Neutrophil (primary cell): ENCODE measurements around the gene NPAS2.

Experiments
- H3K27ac ChIP-seq: fragments of 200-600 bp; sonication (generic); 2 replicates; pipeline ENCODE4 v1.5.1; 2016; ENCODE audit warnings: mild to moderate bottlenecking, moderate library complexity
- H3K27me3 ChIP-seq: fragments of 200-600 bp; sonication (generic); 2 replicates; pipeline ENCODE4 v1.6.0; 2016; ENCODE audit warnings: mild to moderate bottlenecking
- H3K36me3 ChIP-seq: fragments of 200-600 bp; sonication (generic); 2 replicates; pipeline ENCODE4 v1.5.1; 2017
- H3K4me1 ChIP-seq, 2 experiments: fragments of 200-600 bp in 1 of 2; sonication (generic) in 1 of 2; 1 replicate in 1 of 2; 2 replicates in 1 of 2; pipeline versions ENCODE4 v1.5.1 to v1.6.1; 2013 to 2016; ENCODE audit warnings: low read depth in 1 of 2, low read length in 1 of 2, mild to moderate bottlenecking in 1 of 2, moderate library complexity in 1 of 2; ENCODE audit not compliant: control insufficient read depth in 1 of 2, insufficient read depth in 1 of 2
- H3K4me3 ChIP-seq, 2 experiments: fragments of 200-600 bp in 1 of 2; sonication (generic) in 1 of 2; 1 replicate in 1 of 2; 2 replicates in 1 of 2; pipeline ENCODE4 v1.5.1; 2013 to 2016; ENCODE audit warnings: low read depth in 1 of 2, low read length in 1 of 2, mild to moderate bottlenecking in 1 of 2, moderate library complexity in 1 of 2
- H3K9me3 ChIP-seq: fragments of 200-600 bp; sonication (generic); 2 replicates; pipeline ENCODE4 v1.5.1; 2016
- TF ChIP-seq, protein P1 (sequence below): fragments of 200-600 bp; sonication (generic); IDR thresholded peaks from 2 replicates; pipeline ENCODE4 v1.5.1; 2016; ENCODE audit warnings: antibody characterized with exemption

NPAS2 gene

DNA sequence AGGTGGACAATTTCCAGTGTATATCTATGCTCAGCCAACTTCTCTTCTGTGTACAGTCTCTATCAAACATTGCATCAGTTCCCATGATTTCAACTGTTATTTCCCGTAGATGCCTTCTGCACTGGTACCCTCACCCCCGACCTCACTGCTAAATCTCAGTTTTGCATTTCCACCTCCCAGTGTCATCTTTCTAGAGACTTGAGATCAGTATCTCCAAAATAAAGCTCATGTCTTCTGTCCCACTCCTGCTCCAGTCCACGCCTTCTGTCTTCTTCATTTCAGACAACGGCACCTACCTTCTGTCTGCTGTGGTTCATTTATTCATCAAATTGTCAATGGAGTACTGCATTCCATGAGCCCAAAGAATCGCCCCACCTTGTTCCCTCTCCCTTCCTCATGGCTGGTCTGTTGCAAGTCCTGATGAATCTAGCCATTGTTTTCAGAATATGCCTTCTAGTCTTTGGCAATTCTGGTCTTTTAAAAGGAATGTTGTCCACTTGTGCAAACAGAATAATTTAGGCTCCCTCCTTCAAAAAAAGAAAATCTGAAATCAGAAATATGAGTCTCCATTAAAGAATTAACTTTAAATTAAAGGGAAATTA, 23.3 kb upstream of the NPAS2 start:
- Histone ChIP-seq H3K9me3 (no peaks in the 10 kb centered on the region), H3K27me3 (peaks cover 8% of the 10 kb centered on the region), H3K36me3 (no peaks in the 10 kb centered on the region), H3K27ac (no peak overlapping the region), H3K4me1 (no peaks in the 10 kb centered on the region), H3K4me3 (no peak overlapping the region)
- TF ChIP-seq, protein P1, sequence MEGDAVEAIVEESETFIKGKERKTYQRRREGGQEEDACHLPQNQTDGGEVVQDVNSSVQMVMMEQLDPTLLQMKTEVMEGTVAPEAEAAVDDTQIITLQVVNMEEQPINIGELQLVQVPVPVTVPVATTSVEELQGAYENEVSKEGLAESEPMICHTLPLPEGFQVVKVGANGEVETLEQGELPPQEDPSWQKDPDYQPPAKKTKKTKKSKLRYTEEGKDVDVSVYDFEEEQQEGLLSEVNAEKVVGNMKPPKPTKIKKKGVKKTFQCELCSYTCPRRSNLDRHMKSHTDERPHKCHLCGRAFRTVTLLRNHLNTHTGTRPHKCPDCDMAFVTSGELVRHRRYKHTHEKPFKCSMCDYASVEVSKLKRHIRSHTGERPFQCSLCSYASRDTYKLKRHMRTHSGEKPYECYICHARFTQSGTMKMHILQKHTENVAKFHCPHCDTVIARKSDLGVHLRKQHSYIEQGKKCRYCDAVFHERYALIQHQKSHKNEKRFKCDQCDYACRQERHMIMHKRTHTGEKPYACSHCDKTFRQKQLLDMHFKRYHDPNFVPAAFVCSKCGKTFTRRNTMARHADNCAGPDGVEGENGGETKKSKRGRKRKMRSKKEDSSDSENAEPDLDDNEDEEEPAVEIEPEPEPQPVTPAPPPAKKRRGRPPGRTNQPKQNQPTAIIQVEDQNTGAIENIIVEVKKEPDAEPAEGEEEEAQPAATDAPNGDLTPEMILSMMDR: no peak

DNA sequence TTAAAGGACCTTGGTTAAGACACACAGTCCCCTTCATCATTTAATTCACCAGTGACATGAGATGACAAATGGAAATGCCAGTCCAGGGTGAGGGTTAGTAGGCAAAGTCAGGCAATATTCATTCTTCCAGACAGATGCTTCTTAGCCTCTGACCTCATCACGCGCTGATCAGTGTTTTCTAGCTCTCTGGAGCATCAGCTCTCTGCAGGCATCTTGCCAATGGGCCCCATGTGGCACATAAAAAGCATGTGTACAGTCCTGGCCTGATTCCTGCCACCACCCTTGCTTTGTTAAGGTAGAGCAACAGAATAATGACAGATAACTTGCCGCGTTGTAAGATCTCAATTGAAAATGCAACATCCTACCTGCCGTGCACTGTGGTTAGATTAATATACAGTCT, 20.3 kb upstream of the NPAS2 start:
- Histone ChIP-seq H3K27me3 (peaks cover 8% of the 10 kb centered on the region), H3K4me1 (no peaks in the 10 kb centered on the region), H3K9me3 (no peaks in the 10 kb centered on the region), H3K4me3 (no peak overlapping the region), H3K36me3 (no peaks in the 10 kb centered on the region), H3K27ac (no peak overlapping the region)
- TF ChIP-seq, protein P1: no peak

DNA sequence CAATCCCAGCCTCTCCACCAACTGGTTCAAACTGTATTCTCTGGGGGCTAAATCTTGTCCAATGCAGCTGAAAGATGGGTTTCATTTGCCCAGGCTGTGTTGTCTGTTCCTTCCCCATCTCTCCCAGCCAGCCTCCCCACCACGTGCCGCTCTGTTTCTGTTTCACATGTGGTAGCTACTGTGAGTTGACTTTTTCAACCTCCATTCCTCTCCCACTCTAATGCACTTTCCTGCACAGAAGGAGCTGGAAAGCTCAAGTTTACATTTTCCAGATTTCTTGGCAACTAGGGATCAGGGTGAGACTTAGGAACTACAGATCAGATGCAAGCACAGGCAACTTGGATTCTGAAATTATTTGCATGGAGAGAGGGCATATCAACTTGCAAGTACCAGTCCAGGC, 19.0 kb upstream of the NPAS2 start:
- H3K4me3 ChIP-seq: no peak overlapping the region
- H3K36me3 ChIP-seq: no peaks in the 10 kb centered on the region
- H3K27ac ChIP-seq: no peak overlapping the region
- H3K27me3 ChIP-seq: peaks cover 8% of the 10 kb centered on the region
- no peaks in the 10 kb centered on the region for H3K9me3 ChIP-seq
- no peaks in the 10 kb centered on the region for H3K4me1 ChIP-seq
- TF ChIP-seq, protein P1: no peak

DNA sequence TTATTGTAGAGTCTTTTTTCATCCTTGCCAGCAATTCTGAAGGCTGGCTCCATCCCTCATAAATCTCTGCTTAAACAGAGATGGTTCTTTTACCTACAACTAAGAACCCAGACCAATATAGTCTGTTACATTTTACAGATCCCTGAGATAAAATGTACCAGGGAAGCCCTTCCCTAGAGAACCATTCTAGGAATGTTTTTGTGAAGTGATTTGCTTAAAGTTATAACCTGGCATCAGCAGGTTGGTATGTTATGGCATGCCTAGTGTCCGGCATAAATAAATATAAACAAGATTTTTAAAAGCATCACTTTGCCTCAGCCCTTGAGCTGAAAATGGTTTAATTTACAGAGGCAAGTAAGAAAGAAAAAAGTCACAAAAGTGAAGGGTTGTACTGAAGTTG, 18.5 kb upstream of the NPAS2 start:
- H3K4me1 ChIP-seq: no peaks in the 10 kb centered on the region
- H3K27me3 ChIP-seq: peaks cover 7% of the 10 kb centered on the region
- no peaks in the 10 kb centered on the region for H3K9me3 ChIP-seq
- TF ChIP-seq, protein P1: no peak
- no peak overlapping the region for H3K27ac ChIP-seq
- no peak overlapping the region for H3K4me3 ChIP-seq
- H3K36me3 ChIP-seq: no peaks in the 10 kb centered on the region

DNA sequence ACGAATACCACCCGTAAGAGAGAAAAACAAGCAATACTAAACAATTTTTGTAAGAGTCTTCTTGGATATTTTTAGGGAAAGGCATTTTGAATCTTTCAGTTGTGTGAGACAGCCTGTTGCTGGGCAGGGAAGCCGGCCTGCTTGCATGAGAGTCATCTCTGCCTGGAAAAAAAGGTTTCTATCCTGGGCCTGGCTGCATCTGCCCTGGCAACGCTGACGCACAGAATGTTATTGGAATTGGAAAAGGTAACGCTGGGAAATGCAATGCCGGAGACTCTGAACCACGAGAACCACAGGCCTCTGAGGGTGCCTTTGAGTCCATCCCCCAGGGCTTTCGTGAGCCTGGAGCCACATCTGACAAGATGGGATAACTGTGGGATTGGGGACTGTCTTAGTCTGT, 17.9 kb upstream of the NPAS2 start:
- Histone ChIP-seq H3K9me3 (no peaks in the 10 kb centered on the region), H3K4me3 (no peak overlapping the region), H3K27ac (no peak overlapping the region), H3K36me3 (no peaks in the 10 kb centered on the region), H3K27me3 (peaks cover 6% of the 10 kb centered on the region), H3K4me1 (no peaks in the 10 kb centered on the region)
- TF ChIP-seq, protein P1: no peak

DNA sequence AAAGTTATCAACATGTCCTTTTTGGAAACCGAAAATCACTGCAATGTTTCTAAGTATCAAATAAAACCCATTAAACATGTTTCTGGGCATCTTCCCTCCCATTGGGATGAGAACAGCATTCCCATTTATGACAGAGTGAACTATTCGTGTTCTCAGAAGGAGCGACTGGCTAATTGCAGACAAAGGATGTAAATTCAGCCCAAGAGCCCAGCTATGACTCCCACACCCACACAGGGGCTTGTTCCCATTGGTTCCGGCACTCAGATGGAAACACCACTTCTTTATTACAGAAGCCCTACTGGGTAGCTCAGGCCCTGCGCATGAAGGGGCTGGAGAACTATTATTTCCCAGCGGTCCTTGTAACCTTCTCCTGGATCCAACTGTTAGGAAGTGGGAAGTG, 16.6 kb upstream of the NPAS2 start:
- Histone ChIP-seq H3K4me3 (no peak overlapping the region), H3K36me3 (no peaks in the 10 kb centered on the region), H3K4me1 (no peaks in the 10 kb centered on the region), H3K27me3 (peaks cover 8% of the 10 kb centered on the region), H3K27ac (no peak overlapping the region), H3K9me3 (no peaks in the 10 kb centered on the region)
- TF ChIP-seq, protein P1: no peak
